Colon (tissue), 2 donors: Measurements from ENCODE around the gene CCP110.
"Not testable (repeated sequence)": the region's sequence is repeated elsewhere in the genome, so short reads cannot be mapped to it uniquely, and the experiment has no call there.

Experiments used
- FAIRE-seq: peaks from 2 replicates; lab custom pipeline; 2012; peaks lifted over from hg19 to GRCh38; lab: Jason Lieb, UNC
- donor health status: control.
- donor health status: control.

The CCP110 gene

DNA sequence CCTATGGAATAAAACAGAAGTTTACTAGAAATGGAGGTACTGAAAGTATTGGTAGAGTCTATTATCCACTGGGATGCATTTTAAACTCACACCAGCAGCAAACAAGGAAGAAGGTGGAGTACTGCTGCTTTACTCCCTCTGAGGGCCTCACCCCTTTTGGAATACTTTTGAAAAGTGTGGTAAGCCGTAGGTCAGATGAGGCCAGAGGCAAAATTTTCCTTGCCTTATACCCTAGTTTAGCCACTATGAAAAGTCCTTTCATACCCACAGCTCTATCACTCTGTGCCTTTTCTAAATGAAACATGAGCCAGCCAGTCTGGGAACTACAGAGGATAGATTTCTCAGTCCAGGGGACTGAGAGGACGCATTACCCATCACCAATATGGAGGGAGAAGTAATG lies 15.9 kb upstream of the CCP110 start:
- no peak for FAIRE-seq

DNA sequence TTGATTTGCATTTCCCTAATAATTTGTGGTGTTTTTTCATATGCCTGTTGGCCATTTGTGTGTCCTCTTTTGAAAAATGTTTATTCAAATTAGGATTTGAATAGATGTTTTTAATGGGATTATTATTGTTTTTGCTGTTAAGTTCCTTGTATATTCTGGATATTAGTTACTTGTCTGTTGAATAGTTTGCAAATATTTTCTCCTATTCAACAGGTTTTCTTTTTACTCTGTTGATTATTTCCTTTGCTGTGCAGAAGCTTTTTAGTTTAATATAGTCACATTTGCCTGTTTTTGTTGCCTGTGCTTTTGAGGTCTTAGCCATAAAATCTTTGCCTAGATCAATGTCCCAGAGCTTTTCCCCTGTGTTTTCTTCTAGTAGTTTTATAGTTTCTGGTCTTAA lies 11.4 kb upstream of the CCP110 start:
- no peak for FAIRE-seq

DNA sequence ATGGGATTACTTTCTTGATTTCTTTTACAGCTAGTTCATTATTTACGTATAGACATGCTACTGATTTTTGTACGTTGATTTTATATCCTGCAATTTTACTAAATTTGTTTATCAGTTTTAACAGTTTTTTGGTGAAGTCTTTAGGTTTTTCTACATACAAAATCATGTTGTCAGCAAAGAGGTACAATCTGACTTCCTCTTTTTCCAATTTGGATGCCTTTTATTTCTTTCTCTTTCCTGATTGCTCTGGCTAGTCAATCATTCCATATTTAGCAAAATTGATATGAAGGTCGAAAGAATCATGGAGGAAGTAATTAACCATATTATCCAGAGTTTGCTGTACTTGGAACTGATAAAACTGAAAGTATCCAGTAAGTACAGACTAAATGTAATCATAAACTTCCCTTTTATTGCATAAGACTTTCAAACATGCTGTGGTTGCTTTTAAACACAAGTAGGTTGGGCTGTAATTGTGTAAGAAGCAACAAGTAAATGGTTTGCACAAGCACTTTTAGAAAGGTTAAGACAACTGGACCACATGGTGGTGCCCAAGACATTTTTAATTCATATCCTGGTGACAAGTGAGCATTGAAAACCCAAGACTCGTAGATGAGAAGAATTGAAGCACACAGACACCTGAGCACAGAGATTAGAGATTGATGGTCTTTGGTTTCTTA lies 10.2 kb upstream of the CCP110 start:
- peak; percentile 99 for FAIRE-seq

DNA sequence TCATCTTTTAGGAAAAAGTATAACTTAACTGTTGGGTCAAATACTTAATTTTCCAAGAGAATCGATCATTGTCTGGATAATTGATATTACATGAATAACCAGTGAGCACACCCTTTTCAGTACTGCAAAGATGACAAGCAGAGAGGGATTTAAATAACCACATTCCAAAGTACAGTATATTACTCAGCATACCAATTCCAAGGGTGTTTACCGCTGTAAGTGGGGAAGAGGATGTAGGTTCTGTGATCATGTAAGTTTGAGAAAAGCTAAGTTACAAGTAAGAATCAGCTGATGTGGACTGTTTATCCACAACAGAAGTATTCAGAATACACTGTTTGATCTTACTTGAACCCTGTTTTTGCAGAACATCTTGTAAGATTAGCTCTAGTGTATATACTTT lies 8.0 kb upstream of the CCP110 start:
- FAIRE-seq: no peak

DNA sequence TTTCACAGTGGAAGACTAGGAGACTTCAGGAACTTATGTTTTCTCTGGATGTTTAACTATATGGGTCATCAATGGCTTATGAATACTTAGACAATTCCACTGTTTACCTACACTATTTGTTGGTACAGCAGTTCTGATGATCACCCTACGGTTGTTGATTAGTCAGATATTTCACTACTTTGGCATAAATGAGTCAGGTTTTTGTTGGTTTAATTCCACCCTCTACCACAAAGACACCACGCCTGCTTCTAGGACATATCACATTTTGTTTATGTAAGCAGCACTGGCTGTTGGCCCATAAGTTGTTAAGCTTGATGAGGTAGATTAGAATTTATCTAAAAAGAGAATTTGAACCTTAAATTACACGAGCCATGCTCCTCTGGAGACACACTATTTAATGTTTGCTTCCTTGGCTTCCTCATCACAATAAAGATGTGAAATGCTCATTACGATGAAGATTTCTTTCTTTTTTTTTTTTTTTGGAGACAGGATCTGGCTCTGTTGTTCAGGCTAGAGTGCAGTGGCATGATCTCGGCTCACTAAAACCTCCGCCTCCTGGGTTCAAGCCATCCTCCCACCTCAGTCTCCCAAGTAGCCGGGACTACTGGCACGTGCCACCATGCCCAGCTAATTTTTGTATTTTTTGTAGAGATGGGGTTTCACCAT lies 6.2 kb upstream of the CCP110 start:
- no peak for FAIRE-seq

DNA sequence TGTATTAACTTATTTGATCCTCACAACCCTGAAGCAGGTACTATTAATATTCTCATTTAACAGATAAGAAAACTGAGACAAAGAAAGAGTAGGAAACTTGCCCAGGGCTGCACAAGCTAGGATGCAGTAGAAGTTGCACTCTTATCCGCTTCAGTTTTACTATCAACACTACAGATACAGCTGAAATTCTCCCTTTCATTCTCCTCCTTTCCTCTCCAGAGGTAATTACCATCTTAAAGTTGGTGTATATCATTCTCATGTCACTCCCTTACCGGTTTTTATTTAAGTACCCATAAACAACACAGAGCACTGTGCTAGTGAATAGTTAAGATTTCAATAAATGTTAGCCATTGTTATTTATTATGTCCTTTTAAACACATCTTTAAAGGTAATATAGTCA lies 5.4 kb upstream of the CCP110 start:
- FAIRE-seq: no peak

DNA sequence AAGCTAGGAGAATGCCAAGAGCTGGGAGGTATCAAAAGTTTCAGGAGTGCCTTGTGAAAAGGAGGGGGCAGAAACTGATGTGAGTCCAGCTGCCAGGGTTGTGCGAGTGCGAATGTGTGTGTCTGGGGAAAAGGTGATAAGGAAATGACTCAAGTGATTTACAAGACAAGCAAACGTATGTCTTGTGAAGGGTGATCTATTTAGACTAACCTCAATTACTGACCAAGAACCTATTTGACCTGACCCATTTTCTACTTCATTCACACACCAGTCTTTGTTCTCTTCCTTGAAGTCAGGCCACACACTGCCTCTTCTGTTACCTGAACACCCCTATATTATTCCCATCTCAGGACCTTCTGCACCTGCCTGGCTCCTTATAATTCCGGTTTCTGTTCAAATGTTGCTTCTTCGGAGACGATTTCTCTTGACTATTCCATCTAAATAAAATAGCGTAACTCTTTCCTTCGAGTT lies 2.8 kb upstream of the CCP110 start:
- FAIRE-seq: no peak

DNA sequence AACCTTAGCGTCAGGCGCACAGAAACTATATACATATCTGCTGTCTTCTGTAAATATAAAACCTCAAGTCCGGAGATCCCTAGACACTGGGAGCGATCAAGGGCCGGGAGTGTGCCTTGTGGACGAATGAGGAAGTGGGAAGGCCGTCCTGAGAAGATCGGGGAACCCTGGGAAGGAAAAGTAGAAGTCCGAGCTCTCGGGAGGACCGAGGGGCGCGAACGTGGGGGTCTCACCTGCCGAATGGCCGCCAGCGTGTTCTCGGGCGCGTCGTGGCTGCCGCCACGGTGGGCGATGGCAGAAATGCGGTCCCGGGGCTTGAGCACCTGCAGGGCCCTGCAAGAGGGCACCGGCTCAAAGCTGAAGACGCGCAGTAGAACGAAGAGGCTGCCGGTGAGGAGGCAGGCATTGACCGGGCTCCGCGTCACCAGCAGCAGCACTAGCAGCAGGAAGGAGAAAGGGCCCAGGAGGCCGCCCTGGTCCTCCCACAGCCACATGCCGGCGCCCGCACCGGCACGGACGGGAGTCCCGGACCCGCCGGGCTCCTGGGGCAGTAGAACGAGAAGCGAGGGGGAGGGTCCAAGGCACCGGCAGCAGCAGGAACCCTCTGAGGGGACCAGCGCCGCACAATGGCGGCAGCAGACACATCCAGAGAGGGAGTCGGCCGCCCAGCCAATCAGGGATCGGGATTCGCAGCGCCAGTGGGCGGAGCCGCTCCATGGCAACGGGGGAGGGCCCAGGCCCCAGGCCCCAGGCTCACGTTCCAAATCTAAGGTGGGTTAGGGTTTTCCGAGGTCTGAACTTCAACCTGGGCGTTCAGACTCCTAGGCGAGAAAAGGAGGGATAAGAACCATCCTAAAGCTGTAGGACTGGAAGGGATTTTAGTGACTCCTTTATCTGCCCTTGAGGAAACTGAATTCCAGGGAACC lies 2.0 kb upstream of the CCP110 start, which contains the start of gene GDE1:
Gene GDE1 (minus strand): TSS at position 628 of the 926 bp plus-strand sequence. CDS start 134 bp downstream, at position 494.
- no peak for FAIRE-seq

DNA sequence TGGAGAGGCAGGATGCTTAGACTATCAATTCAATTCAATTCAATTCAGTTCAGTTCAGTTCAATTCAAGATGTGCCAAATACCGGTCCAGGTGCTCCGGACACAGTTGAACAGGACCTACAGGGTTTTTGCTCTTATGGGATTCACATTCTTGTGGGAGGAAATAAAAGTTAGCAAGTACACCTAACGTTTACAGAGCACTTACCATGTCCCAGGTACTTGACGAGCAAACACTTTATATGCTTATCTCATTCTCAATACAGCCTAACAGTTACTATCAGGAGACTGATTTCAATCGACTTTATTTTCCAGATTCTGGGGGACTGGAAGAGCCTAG lies 1.4 kb upstream of the CCP110 start:
- no peak for FAIRE-seq

DNA sequence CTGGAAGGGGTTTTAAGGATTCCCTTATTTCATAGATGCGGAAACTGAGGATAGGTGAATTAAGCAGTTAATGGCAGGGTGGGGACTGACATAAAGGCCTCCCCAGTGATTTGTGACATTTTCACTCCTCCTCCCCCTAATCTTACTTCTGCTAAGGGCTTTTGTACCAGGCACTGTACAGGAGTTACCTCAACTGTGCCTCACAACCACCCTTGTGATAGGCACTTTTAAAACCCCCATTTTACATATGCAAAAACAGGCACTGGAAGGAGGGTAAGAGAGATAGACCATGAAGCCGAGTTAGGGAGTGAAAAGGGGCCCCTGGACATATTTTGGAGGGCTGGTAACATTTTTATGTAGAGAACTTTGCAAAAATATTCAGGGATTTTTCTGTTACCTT lies 982 bp upstream of the CCP110 start:
- FAIRE-seq: no peak

DNA sequence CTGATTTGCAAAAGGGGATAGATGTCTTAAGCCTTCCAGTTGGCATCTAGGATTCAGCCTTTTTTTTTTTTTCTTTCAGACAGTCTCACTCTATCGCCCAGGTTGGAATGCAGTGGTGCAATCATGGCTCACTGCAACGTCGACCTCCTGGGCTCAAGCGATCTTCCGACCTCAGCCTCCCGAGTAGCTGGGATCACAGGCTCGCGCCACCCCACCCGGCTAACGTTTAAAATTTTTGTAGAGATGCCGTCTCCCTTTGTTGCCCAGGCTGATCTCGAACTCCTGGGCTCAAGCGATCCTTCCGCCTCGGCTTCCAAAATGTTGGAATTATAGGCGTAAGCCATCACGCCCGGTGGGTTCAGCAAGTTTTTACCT lies 571 bp upstream of the CCP110 start:
- no peak for FAIRE-seq

DNA sequence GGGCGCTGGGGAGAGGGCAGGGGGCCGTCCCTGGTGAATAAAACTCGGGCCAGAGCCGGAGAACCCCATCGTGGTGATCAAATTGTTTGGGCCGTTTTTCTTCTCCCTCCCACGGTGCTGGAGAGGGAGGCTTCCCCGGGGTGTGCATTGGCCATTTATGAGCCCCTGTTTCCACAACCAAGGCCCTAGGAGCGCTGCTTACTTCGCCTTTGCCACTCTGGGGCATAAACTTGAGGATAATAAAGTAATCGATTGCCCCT lies 544 bp downstream of the CCP110 start:
- no peak for FAIRE-seq

DNA sequence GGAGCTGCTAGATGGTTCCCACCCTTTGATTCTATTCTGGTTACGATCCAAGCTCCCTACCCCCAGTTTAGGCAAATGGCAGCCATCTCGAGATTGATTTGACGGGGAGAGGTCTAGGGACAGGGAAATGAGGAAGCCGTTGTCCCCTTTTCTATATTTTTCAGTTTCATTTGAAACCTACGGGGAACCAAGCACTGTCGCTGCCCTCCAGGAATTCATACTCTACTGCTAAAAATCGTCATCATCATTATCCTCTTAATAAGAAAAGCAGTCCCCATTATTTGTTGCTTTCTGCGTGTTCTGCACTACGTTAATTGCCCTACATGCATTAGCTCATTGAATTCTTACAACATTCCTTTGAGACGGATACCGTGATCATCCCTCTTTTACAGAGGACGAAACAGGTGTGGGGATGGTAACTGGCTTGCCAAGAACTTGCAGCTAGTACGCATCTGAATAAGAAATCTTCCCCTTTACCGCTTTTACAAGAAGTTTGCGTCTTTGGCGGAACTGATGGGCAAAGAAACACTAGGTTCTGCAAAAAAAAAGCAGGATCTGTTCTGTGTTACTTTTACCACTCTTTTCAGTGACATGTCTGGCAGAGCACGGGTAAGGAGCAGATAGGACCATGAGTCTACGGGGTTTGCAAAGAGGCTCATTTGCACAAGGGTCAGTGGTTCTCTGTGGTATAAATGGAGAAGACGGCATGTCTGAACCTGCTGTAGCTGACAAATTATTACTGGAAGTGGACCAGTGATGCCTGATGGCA lies 1.1 kb downstream of the CCP110 start:
- no peak for FAIRE-seq

DNA sequence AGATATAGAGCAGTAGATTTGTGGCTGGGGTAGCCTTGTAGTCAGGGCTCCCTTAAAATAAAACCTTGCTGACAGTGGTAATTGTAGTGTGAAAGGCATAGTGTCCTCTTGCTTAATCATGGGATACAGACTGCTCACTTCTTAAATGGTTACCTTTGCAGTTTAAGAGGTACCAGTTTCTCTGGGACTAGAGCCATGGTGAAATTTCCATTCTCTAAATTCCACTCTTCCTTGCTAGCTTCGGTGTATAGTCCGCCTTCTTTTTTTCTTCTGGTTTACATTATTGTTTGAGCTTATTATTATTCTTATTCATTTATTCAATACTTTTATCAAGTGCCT lies 1.6 kb downstream of the CCP110 start:
- no peak for FAIRE-seq

DNA sequence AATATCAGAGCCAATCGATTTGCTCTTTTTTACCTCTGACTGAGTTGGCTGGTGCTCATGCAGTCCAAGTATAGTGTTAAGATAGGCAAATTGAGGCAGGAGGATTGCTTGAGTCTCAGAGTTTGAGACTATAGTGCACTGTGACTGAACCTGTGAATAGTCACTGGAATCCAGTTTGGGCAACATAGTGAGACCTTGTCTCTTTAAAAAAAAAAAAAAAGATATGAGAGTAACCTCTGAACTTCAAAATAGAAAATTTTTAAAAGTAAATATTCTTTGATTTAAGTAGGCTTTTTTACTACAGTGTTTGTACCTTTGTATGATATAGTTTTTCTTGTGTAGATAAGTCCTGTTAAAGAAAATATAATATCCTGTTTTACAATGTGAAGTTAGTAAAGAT lies 3.4 kb downstream of the CCP110 start:
- no peak for FAIRE-seq

DNA sequence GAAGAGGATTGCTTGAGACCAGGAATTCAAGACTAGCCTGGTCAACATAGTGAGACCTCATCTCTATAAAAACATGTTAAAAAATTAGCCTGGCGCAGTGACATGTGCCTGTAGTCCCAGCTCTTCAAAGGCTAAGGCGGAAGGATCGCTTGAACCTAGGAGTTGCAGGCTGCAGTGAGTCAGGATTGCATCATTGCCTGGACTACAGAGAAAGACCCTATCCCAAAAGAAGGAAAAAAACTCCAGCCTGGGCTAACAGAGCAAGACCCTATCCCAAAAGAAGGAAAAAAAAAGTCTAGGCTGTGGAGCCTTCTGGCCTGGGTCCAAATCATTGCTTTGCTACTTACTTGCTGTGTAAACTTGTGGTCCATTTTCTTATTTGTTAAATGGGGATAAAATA lies 4.9 kb downstream of the CCP110 start:
- no peak for FAIRE-seq

DNA sequence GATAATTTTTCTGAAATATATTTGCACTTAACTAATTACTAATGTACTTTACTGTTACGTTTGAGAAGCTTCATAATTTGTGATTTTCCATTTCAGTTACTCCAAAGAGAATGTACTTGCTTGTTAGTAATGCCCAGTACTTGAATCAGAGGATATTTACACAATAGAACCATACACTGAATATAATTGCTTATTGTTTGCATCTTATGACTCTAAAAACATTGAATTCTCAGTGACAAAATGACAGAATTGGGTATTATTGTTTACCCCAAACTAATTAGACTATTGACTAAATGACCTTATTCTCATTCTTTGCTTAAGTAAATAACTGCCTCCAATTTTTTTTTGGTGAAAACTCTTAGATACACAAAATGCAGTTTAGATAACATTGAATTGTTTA lies 8.9 kb downstream of the CCP110 start:
- no peak for FAIRE-seq

DNA sequence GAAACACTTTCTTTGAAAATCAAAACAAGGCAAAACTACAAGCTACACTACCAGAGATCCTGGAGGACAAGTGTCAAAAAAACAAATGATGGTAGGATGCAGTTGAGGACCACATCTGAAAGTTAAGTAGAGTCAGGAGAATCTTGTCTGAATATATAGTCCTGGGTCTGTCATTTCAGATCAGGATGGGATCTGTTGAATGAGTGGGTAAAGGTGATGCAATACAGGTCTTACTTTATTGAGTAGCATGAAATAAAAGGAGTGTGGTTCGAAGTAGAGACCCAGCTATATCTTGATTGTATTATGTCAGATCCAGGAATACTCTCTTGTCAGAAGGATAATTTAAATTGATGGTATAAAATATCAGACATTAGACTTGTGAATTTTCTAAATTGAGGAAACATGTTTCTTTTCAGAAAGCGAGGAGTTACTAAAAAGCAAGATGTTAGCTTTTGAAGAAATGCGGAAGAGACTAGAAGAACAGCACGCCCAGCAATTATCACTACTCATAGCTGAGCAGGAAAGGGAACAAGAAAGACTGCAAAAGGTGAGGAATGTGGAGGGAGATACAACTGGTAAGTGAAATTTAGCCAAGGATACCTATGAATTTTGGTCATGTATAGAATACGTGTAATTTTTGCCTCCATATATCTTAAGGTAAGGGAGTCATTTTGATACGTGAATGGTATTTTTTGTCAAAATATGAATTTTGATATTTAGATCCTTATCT lies 16.7 kb downstream of the CCP110 start:
- FAIRE-seq: no peak

DNA sequence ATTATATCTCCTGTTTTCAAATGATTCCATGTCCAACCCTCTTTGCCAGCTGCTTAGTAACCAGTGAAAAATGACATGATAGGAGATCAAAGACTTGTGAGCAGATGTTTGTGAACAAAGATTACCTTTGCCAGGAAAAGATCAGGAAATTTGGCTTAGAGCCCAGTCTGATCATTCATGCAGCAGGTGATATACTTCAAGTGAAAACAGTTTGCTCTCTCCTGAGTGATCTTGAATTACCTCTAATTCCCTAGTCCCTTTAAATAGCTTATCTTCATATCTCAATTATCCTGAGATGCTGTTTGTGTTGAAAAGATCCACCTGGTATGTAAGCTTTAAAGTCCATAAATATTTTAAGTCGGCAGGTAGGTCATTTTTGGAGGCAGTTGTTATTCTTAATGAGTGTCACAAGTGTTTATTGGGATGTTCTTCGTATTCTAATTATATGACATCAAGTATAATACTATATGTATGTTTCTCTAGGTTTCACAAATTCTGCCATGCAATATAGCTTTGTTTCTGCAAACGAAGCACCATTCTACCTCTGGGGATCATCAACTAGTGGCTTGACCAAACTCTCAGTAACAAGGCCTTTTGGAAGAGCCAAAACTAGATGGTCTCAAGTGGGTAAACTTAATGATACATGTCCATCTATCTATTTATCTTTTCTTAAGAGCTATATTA lies 18.5 kb downstream of the CCP110 start:
- FAIRE-seq: no peak

DNA sequence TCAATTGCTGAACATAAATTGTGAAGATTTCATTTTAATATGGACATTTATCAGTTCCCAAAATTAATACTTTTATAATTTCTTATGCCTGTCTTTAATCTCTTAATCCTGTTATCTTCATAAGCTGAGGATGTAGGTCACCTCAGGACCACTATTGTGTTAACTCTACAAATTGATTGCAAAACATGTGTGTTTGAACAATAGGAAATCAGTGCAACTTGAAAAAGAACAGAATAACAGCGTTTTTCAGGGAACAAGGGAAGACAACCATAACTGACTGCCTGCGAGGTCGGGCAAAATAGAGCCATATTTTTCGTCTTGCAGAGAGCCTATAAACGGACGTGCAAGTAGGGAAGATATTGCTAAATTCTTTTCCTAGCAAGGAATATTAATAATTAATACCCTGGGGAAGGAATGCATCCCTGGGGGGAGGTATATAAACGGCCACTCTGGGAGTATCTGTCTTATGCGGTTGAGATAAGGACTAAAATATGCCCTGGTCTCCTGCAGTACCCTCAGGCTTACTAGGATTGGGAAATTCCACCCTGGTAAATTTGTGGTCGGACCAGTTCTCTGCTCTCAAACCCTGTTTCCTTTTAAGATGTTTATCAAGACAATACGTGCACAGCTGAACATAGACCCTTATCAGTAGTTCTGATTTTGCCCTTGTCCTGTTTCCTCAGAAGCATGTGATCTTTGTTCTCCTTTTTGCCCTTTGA lies 19.7 kb downstream of the CCP110 start:
- FAIRE-seq: not testable (repeated sequence)

DNA sequence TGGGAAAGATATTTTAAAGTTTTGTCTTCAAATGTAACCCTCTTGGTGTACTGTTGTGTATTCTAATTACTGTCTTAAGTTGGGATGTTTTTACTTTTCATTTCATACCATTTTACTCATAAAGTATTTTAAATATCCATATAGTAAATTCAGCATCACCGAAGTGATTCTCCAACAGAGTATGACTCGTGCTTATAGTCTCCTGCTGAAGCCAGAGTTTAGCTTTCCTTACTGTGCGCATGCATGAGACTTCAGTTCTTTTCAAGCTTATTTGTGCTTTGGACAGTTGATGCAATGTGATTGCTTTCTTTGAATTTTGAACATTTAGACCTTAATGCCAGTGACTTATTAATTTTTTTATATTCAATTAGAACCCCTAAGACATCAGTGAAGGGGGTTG lies 24.4 kb downstream of the CCP110 start:
- FAIRE-seq: no peak
